H54 (cell line): ENCODE data around the gene FUCA2.
A peak's percentile ranks its signal among the peaks of the same experiment; 100 is the strongest.
"Not testable (repeated sequence)": the region's sequence is repeated elsewhere in the genome, so short reads cannot be mapped to it uniquely, and the experiment has no call there.

Experiments used
- DNase-seq: peaks from one replicate; pipeline ENCODE4 v3.0.0; 2011; ENCODE audit warnings: low spot score, mixed read lengths; ENCODE audit not compliant: insufficient read length
- FAIRE-seq: peaks from 3 replicates; lab custom pipeline; 2011; peaks lifted over from hg19 to GRCh38; lab: Jason Lieb, UNC
- POLR2A ChIP-seq: IDR thresholded peaks from 2 replicates; pipeline ENCODE4 v1.6.1; 2011; ENCODE audit warnings: low read depth, mild to moderate bottlenecking, low read length

FUCA2 gene

DNA sequence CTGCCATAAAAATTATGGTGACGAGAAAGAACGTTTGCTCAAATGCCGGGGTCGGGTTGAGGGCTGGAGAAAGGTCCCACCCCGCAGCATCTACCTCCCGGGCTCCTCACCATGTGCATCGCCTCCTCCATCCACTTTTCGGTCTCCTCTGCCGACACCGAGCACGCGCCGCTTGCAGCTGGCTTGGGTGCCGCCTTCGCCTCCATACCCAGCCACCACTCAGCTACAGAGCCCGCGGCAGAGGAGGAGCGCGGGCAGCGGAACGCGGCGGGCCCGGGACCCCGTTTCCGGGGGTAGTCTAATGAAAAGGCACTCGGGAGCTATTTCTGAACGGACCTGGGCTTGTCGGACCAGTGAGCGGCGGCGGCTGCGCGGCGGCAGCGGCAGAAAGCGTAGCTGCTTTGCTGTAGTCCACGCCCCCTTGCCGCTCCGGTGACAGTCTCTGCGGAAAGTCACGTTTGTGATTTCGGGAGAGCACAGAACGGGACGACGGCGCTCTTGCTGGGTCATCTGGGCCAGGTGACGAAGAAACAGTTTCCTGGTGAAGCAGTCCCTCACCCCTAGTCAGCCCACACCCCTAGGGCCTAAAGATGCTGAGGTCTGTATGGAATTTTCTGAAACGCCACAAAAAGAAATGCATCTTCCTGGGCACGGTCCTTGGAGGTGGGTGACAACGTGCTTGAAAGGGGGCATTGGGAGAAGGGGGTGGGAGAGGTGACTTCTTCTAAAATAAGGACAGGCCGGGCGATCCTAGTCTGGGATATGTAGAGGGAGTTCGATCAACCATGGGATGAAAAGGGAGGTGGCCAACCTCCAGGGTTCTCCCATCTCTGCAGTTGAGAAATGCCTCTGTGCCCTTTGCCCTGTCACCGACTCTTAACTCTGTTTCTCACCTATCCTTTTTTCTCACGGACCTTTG lies 60.8 kb downstream of the FUCA2 start, which contains the start of the genes ADAT2 and PEX3:
TSS of gene ADAT2 (minus strand) at position 243 of the 919 bp plus-strand sequence. CDS start at position 206, 37 bp downstream.
TSS of gene PEX3 (plus strand) at position 353 of the 919 bp plus-strand sequence. CDS start at position 591, 238 bp downstream.
- FAIRE-seq = peak; percentile 20
- DNase-seq = peak; percentile 51
- TF ChIP-seq POLR2A = peak; percentile 85

DNA sequence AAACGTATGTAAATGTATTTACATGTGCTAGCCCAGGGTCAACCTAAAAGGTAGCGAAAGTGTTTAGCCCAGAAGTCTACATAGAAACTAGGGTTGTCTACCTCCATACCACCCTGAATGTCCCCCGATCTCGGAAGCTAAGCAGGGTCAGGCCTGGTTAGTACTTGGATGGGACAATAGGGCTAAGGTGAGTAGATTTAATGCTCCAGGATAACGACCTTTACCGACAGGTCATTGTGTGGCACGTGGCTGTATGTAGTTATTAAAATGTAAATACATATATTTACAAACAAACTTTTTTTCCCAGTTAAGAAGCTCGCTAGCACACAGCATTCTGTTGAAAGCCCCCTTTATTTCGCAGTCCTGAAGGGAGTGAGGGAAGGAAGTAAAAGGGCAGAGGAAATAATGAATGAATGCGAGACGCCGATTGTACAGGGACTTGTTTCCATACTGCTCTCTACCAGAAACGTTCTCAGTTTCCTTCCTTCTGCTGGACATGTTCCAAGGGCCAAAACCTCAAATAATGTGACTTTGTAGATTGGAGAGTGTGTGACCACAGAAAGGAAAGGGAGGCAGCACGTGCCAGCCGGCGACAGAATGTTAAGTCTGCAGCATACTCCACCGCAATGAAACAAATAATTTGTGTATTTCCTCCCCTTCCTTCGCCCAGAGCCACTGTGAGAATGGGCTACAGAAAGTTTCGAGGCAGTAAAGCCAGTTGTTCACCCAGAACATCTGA lies 61.6 kb downstream of the FUCA2 start:
- no peak for FAIRE-seq

GRCh38 chr6:143449082-143449713 lies 62.3 kb downstream of the FUCA2 start:
- TF ChIP-seq POLR2A = no peak
- FAIRE-seq = no peak
- DNase-seq = no peak

More for the DNA sequence above, 61.6 kb downstream of the FUCA2 start:
- no peak for DNase-seq
- TF ChIP-seq POLR2A = no peak

DNA sequence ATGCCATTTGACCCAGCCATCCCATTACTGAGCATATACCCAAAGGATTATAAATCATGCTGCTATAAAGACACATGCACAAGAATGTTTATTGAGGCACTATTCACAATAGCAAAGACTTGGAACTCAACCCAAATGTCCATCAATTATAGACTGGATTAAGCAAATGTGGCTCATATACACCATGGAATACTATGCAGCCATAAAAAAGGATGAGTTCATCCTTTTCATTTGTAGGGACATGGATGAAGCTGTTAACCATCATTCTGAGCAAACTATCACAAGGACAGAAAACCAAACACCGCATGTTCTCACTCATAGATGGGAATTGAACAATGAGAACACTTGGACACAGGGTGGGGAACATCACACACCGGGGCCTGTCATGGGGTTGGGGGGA lies 63.7 kb downstream of the FUCA2 start:
- FAIRE-seq, DNase-seq: not testable (repeated sequence)
